Measurements from ENCODE around the gene BCL6. TPM values are rescaled to one million over a fixed set of nuclear protein-coding genes. Genes with fewer than 3 reads are reported as not detected.

Gene BCL6
- total and polyA plus RNA-seq, 9 of the 15 experiments (the other 6 are each of a cell fraction or from before 2014, with no cell fraction given), result 0.08 to 3.5 (median 1.6) TPM

DNA sequence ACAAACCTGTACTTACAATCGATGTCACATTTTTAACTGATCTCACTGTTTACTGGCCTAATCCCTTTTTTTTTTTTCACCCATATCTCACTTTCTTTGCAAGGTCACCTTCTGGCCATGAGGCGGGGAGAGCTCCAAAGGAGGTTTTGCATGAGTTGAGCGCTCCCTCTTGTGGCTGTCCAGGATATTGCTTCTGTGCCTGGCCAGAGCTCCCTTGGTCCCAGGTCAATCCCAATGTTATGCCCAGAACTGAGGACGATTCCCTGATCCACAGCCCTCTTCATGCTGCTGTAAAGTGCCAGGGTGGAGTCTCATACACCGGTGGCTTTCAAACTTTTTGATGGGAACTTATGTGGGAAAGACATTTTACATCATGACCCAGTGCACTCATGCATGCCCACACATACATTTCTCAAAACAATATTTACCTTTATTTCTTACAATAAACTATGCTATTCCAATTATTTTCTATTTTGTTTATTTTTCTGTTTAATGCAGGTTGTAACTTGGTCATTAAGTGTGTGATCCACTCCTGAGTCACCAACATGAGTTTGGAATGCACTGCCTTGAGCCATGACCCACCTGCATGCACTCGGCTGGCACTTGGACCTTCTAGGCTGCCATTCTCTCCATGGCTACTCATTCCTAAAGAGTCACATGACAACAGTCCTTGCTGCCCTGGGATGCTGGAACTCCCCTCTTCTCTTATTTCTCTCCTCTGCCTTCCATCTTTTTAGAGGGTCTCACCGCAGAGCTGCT is 65.5 kb downstream of the BCL6 start (continued):
- TF ChIP-seq, protein P1, sequence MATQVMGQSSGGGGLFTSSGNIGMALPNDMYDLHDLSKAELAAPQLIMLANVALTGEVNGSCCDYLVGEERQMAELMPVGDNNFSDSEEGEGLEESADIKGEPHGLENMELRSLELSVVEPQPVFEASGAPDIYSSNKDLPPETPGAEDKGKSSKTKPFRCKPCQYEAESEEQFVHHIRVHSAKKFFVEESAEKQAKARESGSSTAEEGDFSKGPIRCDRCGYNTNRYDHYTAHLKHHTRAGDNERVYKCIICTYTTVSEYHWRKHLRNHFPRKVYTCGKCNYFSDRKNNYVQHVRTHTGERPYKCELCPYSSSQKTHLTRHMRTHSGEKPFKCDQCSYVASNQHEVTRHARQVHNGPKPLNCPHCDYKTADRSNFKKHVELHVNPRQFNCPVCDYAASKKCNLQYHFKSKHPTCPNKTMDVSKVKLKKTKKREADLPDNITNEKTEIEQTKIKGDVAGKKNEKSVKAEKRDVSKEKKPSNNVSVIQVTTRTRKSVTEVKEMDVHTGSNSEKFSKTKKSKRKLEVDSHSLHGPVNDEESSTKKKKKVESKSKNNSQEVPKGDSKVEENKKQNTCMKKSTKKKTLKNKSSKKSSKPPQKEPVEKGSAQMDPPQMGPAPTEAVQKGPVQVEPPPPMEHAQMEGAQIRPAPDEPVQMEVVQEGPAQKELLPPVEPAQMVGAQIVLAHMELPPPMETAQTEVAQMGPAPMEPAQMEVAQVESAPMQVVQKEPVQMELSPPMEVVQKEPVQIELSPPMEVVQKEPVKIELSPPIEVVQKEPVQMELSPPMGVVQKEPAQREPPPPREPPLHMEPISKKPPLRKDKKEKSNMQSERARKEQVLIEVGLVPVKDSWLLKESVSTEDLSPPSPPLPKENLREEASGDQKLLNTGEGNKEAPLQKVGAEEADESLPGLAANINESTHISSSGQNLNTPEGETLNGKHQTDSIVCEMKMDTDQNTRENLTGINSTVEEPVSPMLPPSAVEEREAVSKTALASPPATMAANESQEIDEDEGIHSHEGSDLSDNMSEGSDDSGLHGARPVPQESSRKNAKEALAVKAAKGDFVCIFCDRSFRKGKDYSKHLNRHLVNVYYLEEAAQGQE (IDR thresholded peaks at IDR 0.05; ENCODE audit: borderline replicate concordance), result peak; percentile 84
- TF ChIP-seq, protein P1 (CRISPR knock-in tag; IDR thresholded peaks at IDR 0.05; ENCODE audit: low read depth), result no peak
- no peak for TF ChIP-seq ARNT (IDR thresholded peaks at IDR 0.05)
- peak; percentile 79 for TF ChIP-seq MYC (IDR thresholded peaks at IDR 0.05; ENCODE audit: low read depth, low read length)
- TF ChIP-seq MYC (CRISPR knock-in tag; IDR thresholded peaks at IDR 0.05; ENCODE audit: borderline replicate concordance, low read depth), result no peak
- TF ChIP-seq ZKSCAN8 (CRISPR knock-in tag; IDR thresholded peaks at IDR 0.05), result no peak
- TF ChIP-seq ARID2 (IDR thresholded peaks at IDR 0.05), result peak; percentile 75
- no peak for TF ChIP-seq SRSF1 (IDR thresholded peaks at IDR 0.05; ENCODE audit: low read depth, low read length)
- TF ChIP-seq ETV1 (tag; conservative IDR thresholded peaks at IDR 0.05; ENCODE audit: low read depth), result no peak
- TF ChIP-seq ILF3 (IDR thresholded peaks at IDR 0.05; ENCODE audit: borderline replicate concordance), result no peak
- TF ChIP-seq ZNF384 (IDR thresholded peaks at IDR 0.05; ENCODE audit: low read depth, low read length), result peak; percentile 94
- no peak for TF ChIP-seq SPI1 (IDR thresholded peaks at IDR 0.05; ENCODE audit: borderline replicate concordance, low read depth, low read length)
- TF ChIP-seq ETV5 (CRISPR knock-in tag; IDR thresholded peaks at IDR 0.05; ENCODE audit: low read depth), result no peak
- TF ChIP-seq ARID1B (IDR thresholded peaks at IDR 0.05), result peak; percentile 32; the same call in 1 of the 2 replicates
